ENCODE data around the gene SH3PXD2A. TPM values are rescaled to one million over a fixed set of nuclear protein-coding genes. Genes with fewer than 3 reads are reported as not detected.

Gene SH3PXD2A
- total RNA-seq, 1 experiment from 2014 or later: 4.5 TPM

DNA sequence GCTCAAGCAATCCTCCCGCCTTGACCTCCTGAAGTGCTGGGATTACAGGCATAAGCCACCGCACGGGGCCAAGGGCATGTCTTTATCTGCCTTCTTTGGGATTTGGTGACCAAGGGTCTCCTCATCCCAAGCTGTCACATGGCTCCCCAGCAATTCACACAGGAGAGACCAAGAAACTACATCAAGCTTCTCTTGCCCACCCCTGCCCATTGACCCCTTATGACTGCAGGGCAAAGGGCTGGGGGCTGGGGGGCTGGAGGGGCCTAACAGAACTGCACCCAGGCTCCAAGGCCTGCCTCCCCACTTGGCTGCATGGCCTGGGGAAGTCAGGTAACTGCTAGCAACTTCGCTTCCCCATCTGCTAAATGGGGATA is 137.1 kb downstream of the SH3PXD2A start:
- H3K27ac Mint-ChIP-seq: no peak overlapping the region
- Histone ChIP-seq H3K23me2 (ENCODE audit: insufficient read length, low read depth, low read length, poor library complexity, severe bottlenecking) (no peaks in the 10 kb centered on the region), H4K20me1 (ENCODE audit: control insufficient read depth, insufficient read depth, insufficient read length) (no peaks in the 10 kb centered on the region), H3K23ac (ENCODE audit: insufficient read length, low read depth, low read length) (no peak overlapping the region), H3T11ph (ENCODE audit: low read length) (no peak overlapping the region), H3K4ac (ENCODE audit: low read depth, low read length) (no peak overlapping the region), H3K79me2 (ENCODE audit: insufficient read depth, low read length) (no peaks in the 10 kb centered on the region), H4K8ac (replicated peaks; ENCODE audit: insufficient read length, low read depth, low read length) (no peak overlapping the region), H3K4me2 (ENCODE audit: insufficient read depth, insufficient read length, low read length) (no peak overlapping the region), H3K18ac (ENCODE audit: insufficient read length, low read depth, low read length) (no peak overlapping the region), H3K56ac (ENCODE audit: insufficient read length, low read depth, low read length) (no peak overlapping the region), H3K79me1 (ENCODE audit: insufficient read depth, low read depth, low read length, poor library complexity, severe bottlenecking) (no peaks in the 10 kb centered on the region), H4K5ac (ENCODE audit: insufficient read length, low read depth, low read length) (no peak overlapping the region), H2BK5ac (ENCODE audit: insufficient read length, low read length) (no peak overlapping the region), H2BK12ac (ENCODE audit: insufficient read length, low read depth, low read length) (no peak overlapping the region), H3K27me3 (ENCODE audit: insufficient read depth, low read length) (no peaks in the 10 kb centered on the region), H3K27ac (ENCODE audit: insufficient read length, low read depth, low read length) (no peak overlapping the region), H3K4me1 (ENCODE audit: insufficient read depth, low read length) (no peaks in the 10 kb centered on the region), H2AFZ (ENCODE audit: low read length) (no peak overlapping the region), H2BK120ac (ENCODE audit: low read depth, low read length, poor library complexity, severe bottlenecking) (no peak overlapping the region), H3K14ac (ENCODE audit: insufficient read depth, low read length) (no peak overlapping the region), H3K9ac (ENCODE audit: extremely low read depth, insufficient read length, low read length) (no peak overlapping the region), H2BK20ac (ENCODE audit: low read depth, low read length, poor library complexity, severe bottlenecking) (no peak overlapping the region), H2AK5ac (ENCODE audit: insufficient read length, low read length) (no peak overlapping the region), H3K9me3 (ENCODE audit: control insufficient read depth, low read depth, low read length) (no peaks in the 10 kb centered on the region), H2BK15ac (ENCODE audit: low read depth, low read length) (no peak overlapping the region), H4K91ac (ENCODE audit: insufficient read length, low read depth, low read length) (no peak overlapping the region)
- no peak overlapping the region for H3K4me3 Mint-ChIP-seq
- peaks cover 10 to 27% of the 10 kb centered on the region in 2 experiments for H3K4me1 Mint-ChIP-seq
- no peaks in the 10 kb centered on the region; the same call in 1 of the 2 replicates for H3K27me3 Mint-ChIP-seq (ENCODE audit: low read depth)
- TF ChIP-seq, protein P1, sequence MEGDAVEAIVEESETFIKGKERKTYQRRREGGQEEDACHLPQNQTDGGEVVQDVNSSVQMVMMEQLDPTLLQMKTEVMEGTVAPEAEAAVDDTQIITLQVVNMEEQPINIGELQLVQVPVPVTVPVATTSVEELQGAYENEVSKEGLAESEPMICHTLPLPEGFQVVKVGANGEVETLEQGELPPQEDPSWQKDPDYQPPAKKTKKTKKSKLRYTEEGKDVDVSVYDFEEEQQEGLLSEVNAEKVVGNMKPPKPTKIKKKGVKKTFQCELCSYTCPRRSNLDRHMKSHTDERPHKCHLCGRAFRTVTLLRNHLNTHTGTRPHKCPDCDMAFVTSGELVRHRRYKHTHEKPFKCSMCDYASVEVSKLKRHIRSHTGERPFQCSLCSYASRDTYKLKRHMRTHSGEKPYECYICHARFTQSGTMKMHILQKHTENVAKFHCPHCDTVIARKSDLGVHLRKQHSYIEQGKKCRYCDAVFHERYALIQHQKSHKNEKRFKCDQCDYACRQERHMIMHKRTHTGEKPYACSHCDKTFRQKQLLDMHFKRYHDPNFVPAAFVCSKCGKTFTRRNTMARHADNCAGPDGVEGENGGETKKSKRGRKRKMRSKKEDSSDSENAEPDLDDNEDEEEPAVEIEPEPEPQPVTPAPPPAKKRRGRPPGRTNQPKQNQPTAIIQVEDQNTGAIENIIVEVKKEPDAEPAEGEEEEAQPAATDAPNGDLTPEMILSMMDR (conservative IDR thresholded peaks at IDR 0.05): no peak
- H3K36me3 Mint-ChIP-seq (ENCODE audit: insufficient read depth in 1 of 3, low read depth in 3 of 3): no peaks in the 10 kb centered on the region; a peak in 1 of 7 replicates
- no peak for DNase-seq
- no CpG with 5 or more reads among the region's 4 CpGs for WGBS (ENCODE audit: extremely low coverage, insufficient read length, low lambda C conversion rate)
- no peaks in the 10 kb centered on the region; a peak in 1 of 5 replicates for H3K9me3 Mint-ChIP-seq

Data from H9 (cell line).